HepG2 (cell line): ENCODE measurements around the gene RER1. TPM values are rescaled to one million over a fixed set of nuclear protein-coding genes. Genes with fewer than 3 reads are reported as not detected.

Experiments
- ARHGAP35 ChIP-seq: sonication (generic); formaldehyde crosslinking; IDR thresholded peaks from 2 replicates; pipeline ENCODE4 v1.9.0; 2022; ENCODE audit warnings: mild to moderate bottlenecking, inconsistent platforms, moderate library complexity, missing genetic modification reagents, borderline replicate concordance
- ATAD3A ChIP-seq: sonication (generic); formaldehyde crosslinking; IDR thresholded peaks from 2 replicates; pipeline ENCODE4 v1.4.0; 2020; ENCODE audit warnings: missing genetic modification reagents
- ATF1 ChIP-seq: IDR thresholded peaks from 2 replicates; pipeline ENCODE4 v1.6.1; 2016; ENCODE audit warnings: mild to moderate bottlenecking, control low read depth
- CHCHD3 ChIP-seq: sonication (generic); formaldehyde crosslinking; IDR thresholded peaks from 2 replicates; pipeline ENCODE4 v1.8.0; 2022; ENCODE audit warnings: mild to moderate bottlenecking, missing genetic modification reagents, moderate library complexity
- FOXK2 ChIP-seq: fragments of 450-650 bp; IDR thresholded peaks from 2 replicates; pipeline ENCODE4 v1.6.1; 2016
- GATAD1 ChIP-seq: IDR thresholded peaks from 2 replicates; pipeline ENCODE4 v1.6.1; 2016; ENCODE audit warnings: missing genetic modification reagents, missing compliant biosample characterization
- HMGXB3 ChIP-seq: sonication (generic); formaldehyde crosslinking; IDR thresholded peaks from 2 replicates; pipeline ENCODE4 v1.4.0; 2020; ENCODE audit warnings: missing genetic modification reagents, borderline replicate concordance
- HOXA3 ChIP-seq: sonication (generic); formaldehyde crosslinking; IDR thresholded peaks from 2 replicates; pipeline ENCODE4 v1.5.0; 2020; ENCODE audit warnings: missing genetic modification reagents
- IKZF1 ChIP-seq: fragments of 450-650 bp; IDR thresholded peaks from 2 replicates; pipeline ENCODE4 v1.7.1; 2016
- RFX1 ChIP-seq: fragments of 450-650 bp; IDR thresholded peaks from 2 replicates; pipeline ENCODE4 v1.6.1; 2017
- TEAD3 ChIP-seq: optimal IDR thresholded peaks from 2 replicates; pipeline ENCODE3; 2016; ENCODE audit warnings: borderline replicate concordance
- TRIM22 ChIP-seq: fragments of 450-650 bp; IDR thresholded peaks from 2 replicates; pipeline ENCODE4 v1.6.1; 2017
- ZBTB7A ChIP-seq: sonication (generic); formaldehyde crosslinking; IDR thresholded peaks from 2 replicates; pipeline ENCODE4 v1.8.0; 2022; ENCODE audit warnings: mild to moderate bottlenecking, missing genetic modification reagents
- ZIK1 ChIP-seq: sonication (generic); formaldehyde crosslinking; IDR thresholded peaks from 2 replicates; pipeline ENCODE4 v1.5.0; 2020; ENCODE audit warnings: mild to moderate bottlenecking, low read depth, missing genetic modification reagents, borderline replicate concordance
- ZNF30 ChIP-seq: sonication (generic); formaldehyde crosslinking; IDR thresholded peaks from 2 replicates; pipeline ENCODE4 v1.5.0; 2020; ENCODE audit warnings: mild to moderate bottlenecking, missing genetic modification reagents
- ZNF615 ChIP-seq: sonication (generic); formaldehyde crosslinking; IDR thresholded peaks from 2 replicates; pipeline ENCODE4 v1.5.0; 2020; ENCODE audit warnings: mild to moderate bottlenecking, missing genetic modification reagents, borderline replicate concordance
- ZNF674 ChIP-seq: sonication (generic); formaldehyde crosslinking; IDR thresholded peaks from 2 replicates; pipeline ENCODE4 v1.5.0; 2020; ENCODE audit warnings: low read depth, mild to moderate bottlenecking, missing genetic modification reagents
- ZNF687 ChIP-seq: sonication (generic); formaldehyde crosslinking; IDR thresholded peaks from 2 replicates; pipeline ENCODE4 v1.5.1; 2020; ENCODE audit warnings: mild to moderate bottlenecking, missing genetic modification reagents, moderate library complexity
- ZNF776 ChIP-seq: sonication (generic); formaldehyde crosslinking; IDR thresholded peaks from 2 replicates; pipeline ENCODE4 v1.4.0; 2020; ENCODE audit warnings: mild to moderate bottlenecking, missing genetic modification reagents
- ZNF784 ChIP-seq: sonication (generic); formaldehyde crosslinking; IDR thresholded peaks from 2 replicates; pipeline ENCODE4 v1.5.1; 2020; ENCODE audit warnings: missing genetic modification reagents, mild to moderate bottlenecking, borderline replicate concordance
- polyA plus RNA-seq, 8 experiments: library from polyadenylated mRNA; depleted of rRNA in 3 of 8; stranded (reverse) in 7 of 8; unstranded in 1 of 8; fragments of >200 nt; fragmentation: Illumina TruSeq in 4 of 8; extraction: Trizol in 4 of 8; gene quantifications; 2 replicates each; pipeline versions ENCODE4 v1.2.1 to v1.2.3, GENCODE V29; 2011 to 2016; ENCODE audit warnings: low read depth in 4 of 8, missing spikeins in 1 of 8, mixed read lengths in 1 of 8; ENCODE audit not compliant: insufficient read depth in 1 of 8
- total RNA-seq, 5 experiments: library from RNA; depleted of rRNA; stranded (reverse); fragments of >200 nt; fragmentation: Illumina TruSeq; extraction: Trizol; gene quantifications; 2 replicates each; pipeline ENCODE4 v1.2.3, GENCODE V29; 2016; ENCODE audit warnings: low read depth in 1 of 5

Gene RER1
- total and polyA plus RNA-seq, 2 of the 13 experiments (the other 11 are each of a cell fraction or from before 2014, with no cell fraction given), result 128 to 164 TPM

GRCh38 chr1:2391041-2391930, at the start of gene RER1, which contains the start of gene MORN1 (continued):
- TF ChIP-seq HMGXB3 (peak; percentile 99), ARHGAP35 (CRISPR knock-in tag) (no peak), ZNF30 (CRISPR knock-in tag) (no peak), ZNF776 (CRISPR knock-in tag) (peak; percentile 48; the same call in 1 of the 2 replicates), ZNF784 (CRISPR knock-in tag) (peak; percentile 66; the same call in 1 of the 2 replicates), HOXA3 (CRISPR knock-in tag) (peak; percentile 97), ATAD3A (CRISPR knock-in tag) (no peak), FOXK2 (no peak), ZNF674 (CRISPR knock-in tag) (no peak), GATAD1 (CRISPR knock-in tag) (peak; percentile 91), TRIM22 (no peak), TEAD3 (CRISPR knock-in tag) (peak; percentile 45), ZNF687 (CRISPR knock-in tag) (peak; percentile 80), CHCHD3 (CRISPR knock-in tag) (no peak; the same call in 1 of the 2 replicates), IKZF1 (no peak), RFX1 (peak; percentile 94), ZBTB7A (no peak), ATF1 (CRISPR knock-in tag) (no peak), ZIK1 (CRISPR knock-in tag) (peak; percentile 25; the same call in 1 of the 2 replicates), ZNF615 (CRISPR knock-in tag) (no peak)
